GM19351 (cell line): Measurements from ENCODE around the gene USH1C.

Source experiments
- ATAC-seq: cut with Tn5 transposase; IDR thresholded peaks from one replicate; pipeline ENCODE4 v1.9.1; 2021; ENCODE audit warnings: mild to moderate bottlenecking, moderate library complexity; ENCODE audit not compliant: unreplicated experiment

The USH1C gene

DNA sequence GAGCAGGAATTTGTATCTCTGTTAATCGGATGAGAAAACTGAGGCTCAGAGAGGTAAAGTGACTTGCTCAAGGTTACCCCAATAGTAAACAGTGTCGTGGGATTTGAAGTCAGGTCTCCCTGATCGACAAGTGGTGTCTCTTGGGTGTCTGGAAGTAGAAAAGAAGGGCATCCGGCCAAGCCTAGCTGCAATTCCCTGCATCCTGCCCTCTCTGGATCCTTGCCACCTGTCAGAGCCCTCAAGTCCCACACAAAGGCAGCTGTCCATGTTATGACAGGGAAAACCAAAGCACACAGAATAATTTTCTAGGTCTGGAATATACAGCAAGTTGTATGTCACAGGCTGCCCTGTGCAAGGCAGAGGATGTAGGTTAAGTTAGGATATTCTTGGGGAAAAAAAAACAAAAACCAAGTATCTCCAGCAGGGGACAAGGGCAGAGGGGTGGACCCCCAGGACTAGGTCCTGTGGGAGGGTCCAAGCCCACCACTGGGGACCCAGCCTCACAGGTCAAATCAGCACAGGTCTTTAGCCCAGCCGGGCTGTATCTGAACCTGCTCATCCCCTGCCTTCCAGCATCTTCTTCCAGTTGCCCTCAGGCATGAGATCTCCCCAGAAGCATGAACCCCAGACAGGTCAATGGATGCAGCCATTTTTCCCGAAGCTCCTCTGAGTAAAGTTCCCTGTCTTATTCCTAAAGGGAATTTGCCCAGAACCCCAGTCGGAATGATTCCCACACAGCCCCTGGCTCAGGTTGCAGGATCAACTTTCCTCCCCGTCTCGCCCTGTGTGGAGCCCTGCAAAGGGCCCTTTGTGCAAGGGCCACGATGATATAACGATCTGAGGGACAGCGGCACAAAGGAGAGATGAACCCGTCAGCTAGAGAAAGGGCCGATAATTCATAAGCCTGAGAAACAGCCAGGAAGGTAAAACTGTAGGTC is 15.0 kb downstream of the USH1C start:
- no peak for ATAC-seq

DNA sequence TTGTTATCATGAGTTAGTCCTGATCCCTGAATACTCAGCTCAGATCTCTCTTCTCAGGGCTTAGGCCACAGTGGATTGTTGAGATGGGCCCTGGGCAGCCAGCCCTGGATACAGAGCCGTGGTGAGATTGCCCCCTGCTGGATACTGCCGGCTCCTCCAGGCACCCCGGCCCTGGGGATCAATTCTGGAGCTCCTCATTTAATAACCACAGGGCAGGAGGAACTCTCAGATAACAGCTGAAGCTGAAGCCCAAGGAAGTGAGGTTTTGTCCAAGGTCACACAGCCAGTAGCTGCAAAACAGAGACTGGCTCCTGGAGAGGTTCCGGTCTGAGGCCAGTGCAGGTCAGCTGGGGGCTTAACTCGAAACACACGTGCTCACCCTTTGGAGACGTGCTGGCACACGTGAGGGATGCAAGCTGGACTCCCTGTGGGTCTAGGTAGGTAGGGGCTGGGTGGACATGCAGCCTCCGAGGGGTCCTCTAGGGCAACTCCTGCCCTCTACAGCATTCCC is 16.0 kb downstream of the USH1C start:
- peak; percentile 82 for ATAC-seq

DNA sequence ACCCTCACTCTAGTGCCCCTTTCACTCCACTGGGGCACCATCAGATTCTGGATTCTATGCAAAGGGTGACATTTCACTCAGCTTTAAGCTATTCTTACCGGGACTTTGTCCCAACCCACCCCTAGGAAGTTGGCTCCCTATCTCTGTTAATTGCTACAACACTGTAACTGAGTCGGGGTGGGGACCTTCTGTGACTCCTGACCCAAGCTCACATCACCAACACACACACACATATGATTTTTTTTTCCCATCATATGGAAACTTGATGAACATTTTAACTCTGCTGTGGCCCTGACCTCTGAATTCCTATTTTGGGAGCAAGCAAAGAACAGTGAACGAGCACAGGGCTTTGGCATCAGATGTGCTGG is 16.6 kb downstream of the USH1C start:
- ATAC-seq = no peak

DNA sequence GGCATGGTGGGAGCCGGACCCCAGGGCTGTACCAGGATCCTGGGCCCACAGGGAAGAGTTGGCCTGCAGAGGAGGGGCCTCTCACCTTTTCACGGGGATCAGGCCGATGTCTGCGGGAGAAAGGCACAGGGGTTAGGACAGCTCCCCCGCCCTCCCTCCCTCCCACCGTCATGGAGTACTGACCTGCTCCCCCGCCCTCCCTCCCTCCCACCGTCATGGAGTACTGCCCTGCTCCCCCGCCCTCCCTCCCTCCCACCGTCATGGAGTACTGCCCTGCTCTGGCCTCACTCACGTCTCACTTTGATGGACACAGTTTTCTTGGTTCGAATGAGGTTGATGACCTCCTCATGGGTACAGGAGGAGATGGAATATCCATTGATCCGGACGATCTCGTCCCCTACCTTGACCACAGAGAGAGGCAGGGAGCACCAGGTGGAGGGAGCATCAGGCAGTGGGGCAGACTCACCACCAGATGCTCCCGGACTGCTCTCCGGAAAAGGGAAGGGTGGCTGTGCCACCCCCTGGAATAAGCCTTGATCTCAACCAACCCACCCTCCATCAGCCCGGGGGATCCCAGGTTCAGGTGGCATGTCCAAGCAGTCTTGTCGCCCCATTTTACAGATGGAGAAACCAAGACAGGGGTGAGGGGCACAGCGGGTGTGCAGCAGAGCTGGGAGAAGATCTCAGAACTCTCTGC is 17.1 kb downstream of the USH1C start:
- no peak for ATAC-seq

DNA sequence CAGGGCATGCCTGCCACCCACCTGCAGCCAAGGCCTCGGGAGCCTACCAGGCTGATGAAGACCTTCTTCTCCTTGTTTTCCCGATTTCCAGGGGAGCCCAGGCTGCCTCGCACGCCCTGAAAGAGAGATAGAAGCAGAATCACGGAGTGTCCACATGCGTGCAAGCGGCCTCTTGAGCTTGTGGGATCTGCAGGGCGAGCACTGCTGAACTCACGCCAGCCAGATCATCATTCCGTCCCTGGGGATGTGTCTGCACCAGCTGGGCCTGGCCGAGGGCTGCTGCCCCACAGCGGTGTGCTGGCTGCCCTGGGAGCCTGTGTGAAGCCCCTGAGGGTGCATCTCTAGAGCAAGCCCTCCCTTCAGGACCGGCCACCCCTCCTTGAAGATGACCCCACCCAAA is 17.9 kb downstream of the USH1C start:
- no peak for ATAC-seq

DNA sequence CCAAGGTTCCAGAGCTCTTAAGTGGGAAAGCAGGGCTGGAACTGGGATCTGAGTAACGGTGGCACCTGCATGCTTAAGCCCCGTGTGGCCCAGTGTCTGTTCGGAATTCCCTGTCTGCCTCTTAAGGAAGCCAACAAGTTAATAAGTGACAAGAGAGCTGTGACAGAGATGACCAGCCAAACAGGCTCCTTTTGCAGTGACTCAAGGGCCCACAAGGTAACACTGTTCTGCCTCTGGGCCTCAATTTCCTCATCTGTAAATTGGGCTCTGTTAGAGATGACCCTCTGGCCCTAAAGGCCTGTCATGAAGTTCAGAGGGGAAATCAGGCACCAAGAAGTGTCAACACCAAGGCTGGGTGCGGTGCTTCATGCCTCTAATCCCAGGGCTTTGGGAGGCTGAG is 18.6 kb downstream of the USH1C start:
- ATAC-seq = no peak

DNA sequence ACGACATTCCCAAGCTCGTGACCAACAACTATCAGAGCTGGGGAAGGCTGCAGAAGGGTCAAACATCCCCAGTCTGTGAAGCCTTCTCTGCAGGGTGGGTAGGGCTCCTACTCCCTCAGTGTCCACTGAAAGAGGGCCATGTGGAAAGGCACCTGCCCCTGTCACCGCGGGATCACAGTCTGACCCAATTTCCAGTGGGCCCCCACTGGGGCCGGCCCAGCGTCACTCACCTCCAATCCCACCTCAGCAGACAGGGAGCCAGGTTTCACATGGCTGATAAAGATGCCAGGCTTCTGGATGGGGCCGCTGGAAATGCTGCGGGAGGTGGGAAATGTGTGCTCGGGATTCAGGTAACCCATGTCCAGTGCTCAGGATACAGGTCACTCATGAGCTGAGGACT is 20.0 kb downstream of the USH1C start:
- no peak for ATAC-seq

DNA sequence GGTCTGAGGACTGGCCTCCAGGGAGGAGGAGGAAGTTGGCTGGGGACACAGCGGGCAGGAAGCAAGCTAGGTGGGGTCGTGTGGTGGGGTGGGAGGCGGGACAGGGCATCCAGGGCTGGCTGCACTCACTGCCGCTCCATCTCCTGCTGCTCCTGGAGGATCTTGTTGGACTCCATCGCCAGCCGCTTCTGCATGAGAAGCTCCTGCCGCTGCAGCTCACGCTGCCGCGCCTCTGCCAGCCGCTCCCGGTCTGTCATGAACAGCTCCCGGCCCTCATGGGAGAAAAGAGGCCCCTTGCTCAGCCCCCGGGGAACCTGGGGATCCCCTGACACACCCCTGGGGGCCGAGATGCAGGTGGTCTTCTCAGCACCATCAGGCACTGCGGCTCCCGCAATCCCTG is 21.6 kb downstream of the USH1C start:
- no peak for ATAC-seq

DNA sequence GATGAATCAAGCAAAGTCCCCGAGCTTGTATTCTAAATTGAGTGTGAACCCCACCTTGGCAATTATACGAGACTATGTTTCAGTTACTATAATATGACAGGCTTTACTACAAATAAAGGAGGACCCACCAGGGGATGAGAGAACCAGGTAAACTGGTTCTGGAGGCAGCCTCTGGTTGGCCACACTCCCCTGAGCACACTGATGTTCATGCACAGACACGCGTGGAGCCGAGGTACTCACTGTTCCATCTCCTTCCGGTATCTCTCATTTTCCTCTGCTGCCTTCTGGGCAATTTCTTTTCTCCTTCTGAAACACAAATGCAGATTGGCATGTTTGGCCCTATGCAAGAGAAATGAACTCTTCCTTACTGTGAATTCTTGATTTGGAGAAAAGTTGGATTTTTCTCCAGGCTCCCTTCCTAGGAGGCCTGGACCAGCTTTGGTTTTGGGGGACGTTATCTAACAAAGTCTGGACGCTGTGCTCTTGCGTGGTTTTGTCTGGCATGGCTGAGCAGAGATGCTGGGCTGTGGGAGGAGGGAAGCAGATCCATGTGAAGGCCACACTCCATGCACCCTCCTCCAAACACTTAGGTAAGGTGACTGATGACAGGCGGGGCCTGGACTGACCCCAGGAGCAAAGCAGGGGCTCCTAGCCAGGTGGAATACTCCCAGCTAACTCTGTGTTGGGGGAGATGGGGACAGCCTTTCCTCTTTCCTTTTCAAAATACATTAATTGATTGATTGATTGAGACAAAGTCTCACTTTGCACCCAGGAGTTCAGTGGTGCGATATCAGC is 22.9 kb downstream of the USH1C start:
- ATAC-seq = no peak

DNA sequence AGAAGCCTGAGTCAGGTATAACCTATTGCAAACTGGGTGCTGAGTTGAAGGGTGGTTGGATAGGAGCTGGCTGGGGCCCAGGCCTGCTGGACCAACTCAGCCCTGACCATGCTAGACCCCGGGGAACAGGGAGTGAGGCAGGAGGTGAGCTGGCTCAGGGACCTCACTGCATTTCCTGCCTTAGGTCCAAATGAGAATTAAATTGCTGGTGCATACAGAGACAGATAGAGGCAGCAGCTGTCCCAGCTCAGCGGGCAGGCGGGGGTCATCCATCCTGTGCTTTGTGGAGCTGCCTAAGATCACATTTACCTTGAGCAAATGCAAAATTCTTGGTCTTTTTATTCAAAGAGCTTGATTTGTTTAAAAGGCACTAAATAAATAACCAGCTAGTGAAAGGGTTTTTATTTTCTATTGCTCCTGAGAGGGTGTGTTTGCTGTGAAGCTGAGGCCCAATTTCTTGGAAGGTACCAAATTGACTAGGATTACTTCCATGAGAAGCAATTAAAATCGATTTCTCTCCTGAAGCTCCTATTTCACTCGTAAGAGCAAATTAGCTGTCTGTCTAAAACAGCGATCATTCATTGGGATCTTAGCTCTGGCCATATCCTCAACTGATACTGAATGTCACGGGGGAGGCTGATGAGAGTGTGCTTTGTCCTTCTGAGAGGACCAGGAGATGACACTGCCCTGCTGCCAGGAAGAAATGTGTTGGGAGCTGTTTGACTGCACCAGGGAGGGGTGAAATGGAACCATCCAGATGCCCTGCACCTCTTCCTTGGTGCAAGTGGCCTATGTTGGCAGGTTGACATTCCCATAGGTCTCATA is 24.9 kb downstream of the USH1C start:
- no peak for ATAC-seq

DNA sequence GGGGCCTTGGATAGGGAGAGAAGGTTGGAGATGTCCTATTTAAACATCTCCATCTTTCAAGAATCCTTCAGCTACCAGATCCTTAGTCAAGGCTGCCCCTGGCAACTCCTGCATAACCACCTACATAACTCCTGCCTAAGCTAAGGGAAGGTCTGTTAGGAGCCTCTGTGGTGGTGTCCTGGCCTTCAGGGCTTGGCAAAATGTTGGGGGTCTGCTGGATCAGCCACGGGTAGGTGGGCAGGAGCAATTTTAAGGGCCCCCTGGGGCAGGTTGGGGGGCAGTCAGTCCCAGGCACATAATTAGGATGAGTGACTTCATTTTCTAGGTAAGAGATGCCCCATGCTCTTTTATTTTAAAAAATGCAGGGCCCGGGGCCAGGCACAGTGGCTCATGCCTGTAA is 25.9 kb downstream of the USH1C start:
- ATAC-seq = no peak

DNA sequence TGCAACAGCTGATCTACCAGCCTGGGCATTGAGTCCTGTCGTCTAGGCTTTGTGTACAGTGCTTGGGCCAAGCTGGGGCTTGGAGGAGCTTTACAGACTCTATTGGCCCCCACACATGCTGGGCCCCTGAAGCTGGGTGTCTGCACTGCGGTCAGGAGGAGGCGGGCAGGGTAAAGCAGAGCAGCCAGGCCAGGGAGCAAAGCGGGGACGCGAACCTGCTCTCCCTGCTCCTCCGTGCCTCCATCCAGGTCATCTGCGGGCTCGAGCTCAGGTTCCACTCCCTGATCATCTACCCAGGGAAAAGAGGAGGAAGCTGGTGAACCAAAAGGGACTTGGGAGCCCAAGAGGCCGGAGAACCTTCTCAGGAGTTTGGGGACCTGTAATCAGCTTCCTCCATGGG is 27.0 kb downstream of the USH1C start:
- no peak for ATAC-seq

DNA sequence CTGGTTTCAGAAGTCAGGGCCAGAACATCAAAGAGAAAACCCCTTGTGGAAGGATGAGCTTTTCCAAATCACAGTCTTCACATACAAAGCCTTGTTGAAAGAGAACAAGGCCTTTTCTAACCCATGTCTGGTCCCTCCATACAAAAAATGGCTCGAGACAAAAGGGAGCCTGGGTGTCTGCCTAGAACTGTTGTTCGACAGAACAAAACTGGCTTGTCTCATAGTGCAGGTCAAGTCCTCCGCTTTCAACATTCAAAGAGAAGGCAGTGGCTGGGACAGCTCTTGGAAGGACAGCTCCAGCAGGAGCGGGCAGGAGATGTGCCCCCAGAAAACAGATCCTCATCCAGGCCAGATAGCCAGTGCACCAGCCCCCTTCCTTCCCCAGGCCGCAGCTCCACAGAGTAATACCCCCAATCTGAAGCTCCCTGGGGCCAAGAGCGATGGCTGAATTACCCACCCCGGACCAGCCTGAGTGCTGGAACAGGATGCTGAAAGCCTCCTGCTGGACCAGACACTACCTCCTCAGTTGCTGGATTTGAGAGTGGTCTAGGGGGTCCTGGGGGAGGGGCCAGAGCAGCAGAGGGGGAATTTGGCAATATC is 27.6 kb downstream of the USH1C start:
- no peak for ATAC-seq

DNA sequence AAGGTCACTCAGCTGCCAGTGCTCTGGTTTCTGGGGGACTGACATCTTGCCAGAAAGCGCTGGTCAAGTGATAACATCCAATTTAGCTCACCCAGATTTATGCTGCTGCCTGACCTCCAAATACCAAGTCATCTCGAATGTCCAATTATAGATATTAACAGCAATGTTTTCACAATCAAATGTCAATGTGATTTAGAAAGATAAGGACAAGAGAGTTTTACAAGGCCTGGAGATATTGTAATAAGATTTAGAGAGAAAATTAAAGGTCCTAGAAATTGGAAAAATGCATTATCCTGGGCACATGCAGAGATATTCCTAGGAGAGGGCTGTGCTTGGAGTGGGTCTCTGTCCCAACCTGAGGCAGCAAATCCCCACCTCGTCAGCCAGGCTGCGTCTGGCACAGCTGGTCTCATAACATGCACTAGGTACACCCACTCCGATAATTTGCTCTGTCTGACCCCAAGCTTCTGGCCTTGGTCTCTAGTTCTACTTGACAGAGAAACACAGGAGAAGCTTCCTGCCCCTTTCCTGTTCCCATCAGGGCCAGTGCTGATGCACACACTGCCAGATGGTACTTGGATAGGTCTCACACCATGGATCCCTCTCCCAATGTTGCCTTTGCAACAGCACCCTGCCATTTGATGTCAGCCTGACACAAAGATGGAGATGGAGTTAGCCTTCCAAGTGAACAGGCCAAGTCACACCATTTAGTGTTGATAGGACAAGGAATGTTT is 28.6 kb downstream of the USH1C start:
- ATAC-seq = no peak

DNA sequence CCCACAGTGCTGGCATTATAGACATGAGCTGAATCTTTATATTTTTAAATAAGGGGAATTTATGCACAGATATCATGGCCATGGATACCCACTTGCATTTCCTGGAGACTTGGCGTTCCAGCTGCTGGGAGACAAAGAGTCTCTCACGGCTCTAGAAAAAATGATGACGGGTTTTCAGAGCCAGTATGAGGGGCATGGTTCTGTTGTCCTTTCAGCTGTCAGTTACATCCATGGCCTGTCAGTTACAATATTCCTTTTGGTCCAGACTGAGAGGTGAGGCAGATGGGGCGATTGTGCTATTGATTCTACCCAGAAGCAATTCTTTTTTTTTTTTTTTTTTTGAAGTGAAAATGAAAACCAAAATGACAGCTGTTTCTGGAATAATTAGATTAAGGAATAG is 29.7 kb downstream of the USH1C start:
- no peak for ATAC-seq

DNA sequence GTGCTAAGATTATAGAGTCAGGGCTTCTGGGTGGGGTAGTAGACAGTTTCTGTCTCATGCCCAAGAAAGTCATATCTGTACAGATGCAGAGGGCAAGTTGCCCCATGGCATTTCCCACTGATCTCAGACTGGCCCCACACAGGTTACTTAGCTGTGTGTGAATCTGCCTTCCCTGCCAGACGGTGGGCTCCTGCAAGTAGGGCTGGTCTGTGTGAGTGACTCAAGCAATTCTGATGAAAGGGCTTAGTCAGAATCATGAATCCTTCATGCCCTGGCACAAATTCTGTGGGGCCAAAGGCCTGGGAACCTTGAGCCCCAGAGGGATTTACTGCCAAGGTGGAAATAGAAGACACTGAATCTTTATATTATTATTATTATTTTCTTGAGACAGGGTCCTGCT is 30.4 kb downstream of the USH1C start:
- ATAC-seq = no peak

DNA sequence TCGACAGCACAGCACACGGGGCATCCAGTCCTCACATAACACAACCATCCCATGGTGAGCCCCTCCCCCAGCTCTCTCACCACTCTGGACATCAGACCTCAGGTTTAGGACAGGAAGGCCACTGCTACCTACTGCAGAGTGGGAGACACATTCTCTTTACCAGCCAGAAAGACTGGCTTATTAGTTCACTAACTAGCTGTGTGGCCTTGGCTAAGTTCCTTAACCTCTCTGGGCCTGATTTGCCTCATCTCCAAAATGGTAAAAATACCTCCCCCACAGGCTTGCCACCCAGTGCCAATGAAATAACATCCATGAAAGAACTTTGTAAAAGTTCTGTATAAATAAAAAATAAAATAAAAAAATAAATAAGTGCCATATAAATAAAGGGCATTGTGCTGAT is 32.1 kb downstream of the USH1C start:
- ATAC-seq = no peak

DNA sequence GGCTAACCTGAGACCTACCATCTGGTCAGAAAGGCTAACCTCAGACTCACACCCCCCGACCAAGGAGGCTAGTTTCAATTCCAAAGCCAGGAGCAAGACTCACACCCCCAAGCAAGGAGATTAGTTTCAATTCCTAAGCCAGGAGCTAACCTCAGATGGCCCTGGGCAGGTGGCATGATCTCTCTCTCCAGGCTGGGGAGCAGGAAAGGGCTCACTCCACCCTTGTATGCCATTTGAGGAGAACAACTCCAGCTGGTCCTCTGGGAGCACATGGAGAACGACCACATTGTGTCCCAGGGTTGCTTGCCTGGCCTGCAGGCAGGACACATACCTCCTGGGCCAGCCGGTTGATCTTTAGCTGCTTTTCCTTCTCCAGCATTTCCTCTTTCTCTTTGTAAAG is 32.6 kb downstream of the USH1C start:
- no peak for ATAC-seq

DNA sequence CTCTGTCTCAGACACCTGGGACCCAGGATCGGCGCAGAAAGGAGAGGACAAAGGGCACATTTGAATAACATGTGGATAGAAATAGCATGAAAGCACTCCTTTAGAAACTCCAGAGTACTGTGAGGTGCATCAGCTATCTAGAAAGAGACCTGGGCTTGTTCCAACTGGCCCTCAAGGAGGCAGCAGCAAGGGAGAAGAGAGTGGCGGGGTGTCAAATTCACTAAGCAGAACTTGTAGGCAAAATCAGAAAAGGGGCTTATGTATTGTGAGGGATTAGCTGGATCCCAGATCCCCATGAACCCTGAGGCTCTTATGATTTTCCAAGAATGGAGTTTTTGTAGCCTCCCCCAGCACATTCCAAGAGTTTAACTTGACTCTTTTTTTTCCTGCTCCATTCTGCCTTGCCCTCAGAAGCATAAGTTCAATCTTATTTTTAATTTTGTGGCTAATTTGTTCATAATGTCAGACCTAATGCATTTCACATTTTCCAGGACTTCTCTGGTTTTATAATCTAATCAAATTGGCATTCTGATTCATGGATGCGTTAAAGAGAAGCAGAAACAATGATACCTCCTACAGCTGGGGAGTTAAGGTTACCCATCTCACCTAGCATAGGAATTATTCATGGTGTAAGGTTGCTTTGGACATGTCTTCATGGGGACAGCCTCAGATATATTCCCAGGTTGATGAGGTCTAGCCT is 33.6 kb downstream of the USH1C start:
- ATAC-seq = no peak
